HepG2 (cell line): ENCODE data around the gene PREP. TPM values are rescaled to one million over a fixed set of nuclear protein-coding genes. Genes with fewer than 3 reads are reported as not detected.

Experiments
- ATAC-seq: fragments of 200-7000 bp; cut with Tn5 transposase; 3 replicates; pipeline ENCODE4 v1.9.1; 2020; ENCODE audit warnings: mild to moderate bottlenecking, moderate library complexity
- BruUV-seq: library from RNA; stranded (reverse); fragments of 400-500 nt; replicated peaks from 2 replicates; lab custom pipeline; 2021; lab: Mats Ljungman, UMichigan
- CTCF ChIA-PET: fragments of 300-600 bp; formaldehyde crosslinking; extraction: SDS; loops from one replicate; lab custom pipeline; 2021; ENCODE audit warnings: low total read pairs, inconsistent platforms, low intra/inter-chr PET ratio; lab: Yijun Ruan, JAX
- POLR2A ChIA-PET: fragments of 350-600 bp; sonication (Branson Sonifier 250); formaldehyde crosslinking; loops from one replicate; lab custom pipeline; 2020; ENCODE audit warnings: antibody characterized with exemption, inconsistent platforms; lab: Yijun Ruan, JAX
- DNase-seq: peaks from one replicate; pipeline ENCODE4 v3.0.0-alpha.2; 2015; ENCODE audit warnings: low spot score
- FAIRE-seq: peaks from 3 replicates; lab custom pipeline; 2011; peaks lifted over from hg19 to GRCh38; lab: Jason Lieb, UNC
- H2AFZ ChIP-seq: one replicate; pipeline ENCODE4 v1.6.1; 2011; ENCODE audit warnings: low read length, inconsistent platforms
- H3K27ac ChIP-seq: fragments of 300-600 bp; 3 replicates; pipeline ENCODE4 v1.8.0; 2011; ENCODE audit warnings: mixed run types, mild to moderate bottlenecking, mixed read lengths, low read length, inconsistent platforms; ENCODE audit not compliant: insufficient read depth; ENCODE audit errors: extremely low read length
- H3K27me3 ChIP-seq, 2 experiments: fragments of 200-600 bp in 1 of 2; 2 replicates in 1 of 2; 3 replicates in 1 of 2; pipeline versions ENCODE4 v1.6.0 to v1.8.0; 2011; ENCODE audit warnings: low read length in 2 of 2, mild to moderate bottlenecking in 2 of 2, moderate library complexity in 2 of 2, inconsistent platforms in 1 of 2; ENCODE audit not compliant: insufficient read depth in 2 of 2, control insufficient read depth in 1 of 2
- H3K36me3 ChIP-seq, 2 experiments: fragments of 200-600 bp in 1 of 2; replicated peaks in 1 of 2; 2 replicates in 1 of 2; 3 replicates in 1 of 2; pipeline versions ENCODE4 v1.5.1 to v1.8.0; 2011; ENCODE audit warnings: low read length in 2 of 2, inconsistent platforms in 1 of 2; ENCODE audit not compliant: insufficient read depth in 2 of 2, control insufficient read depth in 1 of 2
- H3K4me1 ChIP-seq: 2 replicates; pipeline ENCODE4 v1.5.1; 2012; ENCODE audit warnings: low read length, inconsistent platforms; ENCODE audit not compliant: insufficient read depth
- H3K4me2 ChIP-seq: 2 replicates; pipeline ENCODE4 v1.6.0; 2011; ENCODE audit warnings: low read depth, low read length, inconsistent platforms
- H3K4me3 ChIP-seq, 3 experiments: fragments of 200-600 bp in 1 of 3; sonication (generic), shearing (Covaris generic) in 1 of 3; replicated peaks in 1 of 3; 2 replicates each; pipeline ENCODE4 v1.5.1; 2011 to 2016; ENCODE audit warnings: low read length in 3 of 3, inconsistent platforms in 2 of 3, low read depth in 2 of 3, mild to moderate bottlenecking in 2 of 3, control low read depth in 1 of 3, mixed read lengths in 1 of 3; ENCODE audit not compliant: insufficient read depth in 1 of 3
- H3K79me2 ChIP-seq: one replicate; pipeline ENCODE4 v1.6.1; 2011; ENCODE audit warnings: low read length, inconsistent platforms; ENCODE audit not compliant: insufficient read depth
- H3K9ac ChIP-seq: 2 replicates; pipeline ENCODE4 v1.6.0; 2011; ENCODE audit warnings: mild to moderate bottlenecking, low read depth, low read length, inconsistent platforms; ENCODE audit not compliant: insufficient read depth
- H3K9me3 ChIP-seq: 2 replicates; pipeline ENCODE4 v1.5.1; 2012; ENCODE audit warnings: mild to moderate bottlenecking, low read length
- H4K20me1 ChIP-seq: 2 replicates; pipeline ENCODE4 v1.6.0; 2011; ENCODE audit warnings: inconsistent platforms, mild to moderate bottlenecking, low read length, moderate library complexity; ENCODE audit not compliant: insufficient read depth
- AGO1 ChIP-seq: fragments of 200-400 bp; formaldehyde crosslinking; IDR thresholded peaks from 2 replicates; pipeline ENCODE4 v1.6.1; 2017; ENCODE audit warnings: mild to moderate bottlenecking, low read depth, low read length, moderate library complexity; ENCODE audit not compliant: poor library complexity, severe bottlenecking
- FUBP1 ChIP-seq: sonication (generic); formaldehyde crosslinking; IDR thresholded peaks from 2 replicates; pipeline ENCODE4 v1.5.1; 2020; ENCODE audit warnings: missing genetic modification reagents, mild to moderate bottlenecking, borderline replicate concordance
- HNRNPUL1 ChIP-seq: fragments of 200-400 bp; formaldehyde crosslinking; IDR thresholded peaks from 2 replicates; pipeline ENCODE4 v1.6.1; 2017; ENCODE audit warnings: low read depth, mild to moderate bottlenecking, low read length, moderate library complexity
- IKZF5 ChIP-seq: IDR thresholded peaks from 2 replicates; pipeline ENCODE4 v1.6.1; 2018; ENCODE audit warnings: missing genetic modification reagents, mild to moderate bottlenecking, missing compliant biosample characterization
- YEATS2 ChIP-seq: sonication (generic); formaldehyde crosslinking; IDR thresholded peaks from 2 replicates; pipeline ENCODE4 v1.4.0; 2020; ENCODE audit warnings: missing genetic modification reagents, borderline replicate concordance
- ZBTB20 ChIP-seq: sonication (generic); formaldehyde crosslinking; IDR thresholded peaks from 2 replicates; pipeline ENCODE4 v1.8.1; 2023; ENCODE audit warnings: missing genetic modification reagents, low read depth, mild to moderate bottlenecking, borderline replicate concordance
- ZFAT ChIP-seq: sonication (generic); formaldehyde crosslinking; conservative IDR thresholded peaks from 2 replicates; pipeline ENCODE4 v1.8.1; 2023; ENCODE audit warnings: missing genetic modification reagents, inconsistent platforms
- ZFP36L2 ChIP-seq: sonication (generic); formaldehyde crosslinking; IDR thresholded peaks from 2 replicates; pipeline ENCODE4 v1.4.0; 2020; ENCODE audit warnings: missing genetic modification reagents
- ZKSCAN5 ChIP-seq: sonication (generic); formaldehyde crosslinking; IDR thresholded peaks from 2 replicates; pipeline ENCODE4 v1.5.1; 2020; ENCODE audit warnings: mild to moderate bottlenecking, missing genetic modification reagents
- ZMAT3 ChIP-seq: sonication (generic); formaldehyde crosslinking; conservative IDR thresholded peaks from 2 replicates; pipeline ENCODE4 v1.7.0; 2021; ENCODE audit warnings: missing genetic modification reagents
- ZMYM2 ChIP-seq: sonication (generic); formaldehyde crosslinking; IDR thresholded peaks from 2 replicates; pipeline ENCODE4 v1.8.0; 2022; ENCODE audit warnings: mild to moderate bottlenecking, missing genetic modification reagents
- ZNF230 ChIP-seq: sonication (generic); formaldehyde crosslinking; IDR thresholded peaks from 2 replicates; pipeline ENCODE4 v1.4.0; 2020; ENCODE audit warnings: mild to moderate bottlenecking, missing genetic modification reagents
- ZNF839 ChIP-seq: sonication (generic); formaldehyde crosslinking; IDR thresholded peaks from 2 replicates; pipeline ENCODE4 v1.4.0; 2020; ENCODE audit warnings: missing genetic modification reagents, mild to moderate bottlenecking, borderline replicate concordance
- WGBS: methylation state at CpG from one replicate; pipeline ENCODE4 v1.1.6; 2017; ENCODE audit warnings: low lambda C conversion rate; 5-methylcytosine and 5-hydroxymethylcytosine counted together
- in situ Hi-C: cut with HindIII; loops from 2 replicates; pipeline ENCODE4 v1.10.0; 2017; ENCODE audit warnings: low pct_unique_long_range_greater_than_20kb; ENCODE audit not compliant: extremely low pct_ligation_motif_present
- intact Hi-C: fragments of 100-400 bp; cut with micrococcal nuclease; formaldehyde crosslinking; loops from one replicate; pipeline ENCODE4 v1.10.0; 2022; ENCODE audit not compliant: unreplicated experiment
- polyA plus RNA-seq, 8 experiments: library from polyadenylated mRNA; depleted of rRNA in 3 of 8; stranded (reverse) in 7 of 8; unstranded in 1 of 8; fragments of >200 nt; fragmentation: Illumina TruSeq in 4 of 8; extraction: Trizol in 4 of 8; gene quantifications; 2 replicates each; pipeline versions ENCODE4 v1.2.1 to v1.2.3, GENCODE V29; 2011 to 2016; ENCODE audit warnings: low read depth in 4 of 8, missing spikeins in 1 of 8, mixed read lengths in 1 of 8; ENCODE audit not compliant: insufficient read depth in 1 of 8
- total RNA-seq, 5 experiments: library from RNA; depleted of rRNA; stranded (reverse); fragments of >200 nt; fragmentation: Illumina TruSeq; extraction: Trizol; gene quantifications; 2 replicates each; pipeline ENCODE4 v1.2.3, GENCODE V29; 2016; ENCODE audit warnings: low read depth in 1 of 5
- TF ChIP-seq, protein P1 (sequence below): sonication (generic); formaldehyde crosslinking; IDR thresholded peaks from 2 replicates; pipeline ENCODE4 v1.9.0; 2021; ENCODE audit warnings: missing genetic modification reagents, borderline replicate concordance

PREP gene
- total and polyA plus RNA-seq, 2 of the 13 experiments (the other 11 are each of a cell fraction or from before 2014, with no cell fraction given), result 12.6 to 15.9 TPM

GRCh38 chr6:105274678-105275077 is 128.2 kb downstream of the PREP start:
- Histone ChIP-seq H3K9me3 (no peaks in the 10 kb centered on the region), H3K4me3 (no peak overlapping the region), H4K20me1 (no peaks in the 10 kb centered on the region), H3K9ac (no peak overlapping the region), H2AFZ (no peak overlapping the region), H3K79me2 (no peaks in the 10 kb centered on the region), H3K27me3 (no peaks in the 10 kb centered on the region; a peak in 1 of 5 replicates), H3K4me1 (peaks cover 10% of the 10 kb centered on the region; the same call in 1 of the 2 replicates), H3K36me3 (peaks cover 10 to 19% of the 10 kb centered on the region in 2 experiments; a peak in 4 of 5 replicates), H3K27ac (no peak overlapping the region), H3K4me2 (no peak overlapping the region)
- FAIRE-seq, result no peak
- BruUV-seq, result no TSS peak
- POLR2A ChIA-PET, result no interaction called here
- CTCF ChIA-PET, result no interaction called here
- in situ Hi-C loops, result no loop called here
- no peak for DNase-seq
- ATAC-seq, result no peak
- whole genome bisulfite sequencing, result 86% methylated on average over 2 of the region's 4 CpGs
- no peak for TF ChIP-seq ZNF839 (CRISPR knock-in tag)
- TF ChIP-seq AGO1, result no peak
- no peak for TF ChIP-seq ZMYM2 (CRISPR knock-in tag)
- TF ChIP-seq ZBTB20 (CRISPR knock-in tag), result no peak
- TF ChIP-seq HNRNPUL1, result no peak
- TF ChIP-seq, protein P1, sequence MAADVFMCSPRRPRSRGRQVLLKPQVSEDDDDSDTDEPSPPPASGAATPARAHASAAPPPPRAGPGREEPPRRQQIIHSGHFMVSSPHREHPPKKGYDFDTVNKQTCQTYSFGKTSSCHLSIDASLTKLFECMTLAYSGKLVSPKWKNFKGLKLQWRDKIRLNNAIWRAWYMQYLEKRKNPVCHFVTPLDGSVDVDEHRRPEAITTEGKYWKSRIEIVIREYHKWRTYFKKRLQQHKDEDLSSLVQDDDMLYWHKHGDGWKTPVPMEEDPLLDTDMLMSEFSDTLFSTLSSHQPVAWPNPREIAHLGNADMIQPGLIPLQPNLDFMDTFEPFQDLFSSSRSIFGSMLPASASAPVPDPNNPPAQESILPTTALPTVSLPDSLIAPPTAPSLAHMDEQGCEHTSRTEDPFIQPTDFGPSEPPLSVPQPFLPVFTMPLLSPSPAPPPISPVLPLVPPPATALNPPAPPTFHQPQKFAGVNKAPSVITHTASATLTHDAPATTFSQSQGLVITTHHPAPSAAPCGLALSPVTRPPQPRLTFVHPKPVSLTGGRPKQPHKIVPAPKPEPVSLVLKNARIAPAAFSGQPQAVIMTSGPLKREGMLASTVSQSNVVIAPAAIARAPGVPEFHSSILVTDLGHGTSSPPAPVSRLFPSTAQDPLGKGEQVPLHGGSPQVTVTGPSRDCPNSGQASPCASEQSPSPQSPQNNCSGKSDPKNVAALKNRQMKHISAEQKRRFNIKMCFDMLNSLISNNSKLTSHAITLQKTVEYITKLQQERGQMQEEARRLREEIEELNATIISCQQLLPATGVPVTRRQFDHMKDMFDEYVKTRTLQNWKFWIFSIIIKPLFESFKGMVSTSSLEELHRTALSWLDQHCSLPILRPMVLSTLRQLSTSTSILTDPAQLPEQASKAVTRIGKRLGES (CRISPR knock-in tag), result no peak
- no peak for TF ChIP-seq ZFP36L2
- no peak for TF ChIP-seq ZNF230 (CRISPR knock-in tag)
- no peak for TF ChIP-seq ZKSCAN5 (CRISPR knock-in tag)
- no peak for TF ChIP-seq IKZF5 (CRISPR knock-in tag)
- no peak for TF ChIP-seq ZMAT3 (CRISPR knock-in tag)
- no peak for TF ChIP-seq FUBP1
- no peak for TF ChIP-seq YEATS2
- TF ChIP-seq ZFAT (CRISPR knock-in tag), result no peak
- intact Hi-C loops, result no loop called here
